Measurements from ENCODE around the gene FBXO48. TPM values are rescaled to one million over a fixed set of nuclear protein-coding genes. Genes with fewer than 3 reads are reported as not detected.

Gene FBXO48
- total RNA-seq, 2 experiments from 2014 or later, result 1.5 to 6.8 TPM

DNA sequence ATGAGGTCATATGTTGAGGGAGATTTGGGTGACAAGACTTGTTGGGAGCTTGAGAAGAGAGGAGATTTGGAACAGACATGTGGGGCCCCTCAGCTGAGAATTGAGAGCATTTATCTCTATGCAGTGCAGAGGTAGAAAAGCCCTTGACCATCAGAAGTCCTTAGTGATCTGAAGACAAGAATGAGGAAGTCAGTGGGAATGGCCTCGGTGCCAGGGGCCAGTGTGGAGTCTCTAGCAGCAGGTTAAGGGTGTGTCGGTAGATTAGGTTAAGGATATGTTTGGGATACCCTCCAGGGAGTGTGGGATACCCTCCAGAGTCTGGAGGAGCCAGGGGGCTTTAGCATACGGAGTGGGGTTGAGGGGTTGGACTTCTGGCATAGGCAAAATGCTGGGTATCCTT, 41.6 kb downstream of the FBXO48 start:
- Histone ChIP-seq H3K4me2 (ENCODE audit: low read length) (peak overlapping the region; percentile 61; the same call in 1 of the 2 replicates), H3K4me1 (ENCODE audit: insufficient read depth, low read length, poor library complexity, severe bottlenecking) (peaks cover 76% of the 10 kb centered on the region), H3K9me2 (ENCODE audit: insufficient read depth, low read length) (no peaks in the 10 kb centered on the region), H3K9me3 (ENCODE audit: low read length) (no peaks in the 10 kb centered on the region), H3K36me3 (ENCODE audit: insufficient read depth, low read length) (no peaks in the 10 kb centered on the region), H4K20me1 (ENCODE audit: insufficient read depth, low read length) (no peaks in the 10 kb centered on the region), H2AFZ (ENCODE audit: low read length) (peak overlapping the region; percentile 86; the same call in 1 of the 2 replicates), H3K4me3 (ENCODE audit: low read depth, low read length, poor library complexity, severe bottlenecking) (no peak overlapping the region), H3K79me2 (ENCODE audit: insufficient read depth, low read depth, low read length) (no peaks in the 10 kb centered on the region), H3K27ac (ENCODE audit: low read depth, low read length, poor library complexity, severe bottlenecking) (peak overlapping the region; percentile 88)
- POLR2A ChIA-PET, result interaction anchor here (0.9 to 7.6 kb wide), 3 partner anchors 11 to 15 kb away, joined by 5 to 103 read pairs (median 13); no protein-coding TSS in a partner anchor
- intact Hi-C loops (cut with micrococcal nuclease; ENCODE audit: unreplicated experiment), result no loop called here
- DNase-seq (ENCODE audit: low spot score), result no peak
- TF ChIP-seq, protein P1, sequence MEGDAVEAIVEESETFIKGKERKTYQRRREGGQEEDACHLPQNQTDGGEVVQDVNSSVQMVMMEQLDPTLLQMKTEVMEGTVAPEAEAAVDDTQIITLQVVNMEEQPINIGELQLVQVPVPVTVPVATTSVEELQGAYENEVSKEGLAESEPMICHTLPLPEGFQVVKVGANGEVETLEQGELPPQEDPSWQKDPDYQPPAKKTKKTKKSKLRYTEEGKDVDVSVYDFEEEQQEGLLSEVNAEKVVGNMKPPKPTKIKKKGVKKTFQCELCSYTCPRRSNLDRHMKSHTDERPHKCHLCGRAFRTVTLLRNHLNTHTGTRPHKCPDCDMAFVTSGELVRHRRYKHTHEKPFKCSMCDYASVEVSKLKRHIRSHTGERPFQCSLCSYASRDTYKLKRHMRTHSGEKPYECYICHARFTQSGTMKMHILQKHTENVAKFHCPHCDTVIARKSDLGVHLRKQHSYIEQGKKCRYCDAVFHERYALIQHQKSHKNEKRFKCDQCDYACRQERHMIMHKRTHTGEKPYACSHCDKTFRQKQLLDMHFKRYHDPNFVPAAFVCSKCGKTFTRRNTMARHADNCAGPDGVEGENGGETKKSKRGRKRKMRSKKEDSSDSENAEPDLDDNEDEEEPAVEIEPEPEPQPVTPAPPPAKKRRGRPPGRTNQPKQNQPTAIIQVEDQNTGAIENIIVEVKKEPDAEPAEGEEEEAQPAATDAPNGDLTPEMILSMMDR (conservative IDR thresholded peaks at IDR 0.05; ENCODE audit: low read length), result no peak
- TF ChIP-seq EZH2phosphoT487 (IDR thresholded peaks at IDR 0.05; ENCODE audit: borderline replicate concordance, low read depth, low read length), result no peak
- BruUV-seq (replicated peaks), result no TSS peak
- CTCF ChIA-PET (ENCODE audit: unreplicated experiment), result interaction anchor here (0.5 kb wide), 1 partner anchor 1833 kb away, joined by 3 read pairs; no protein-coding TSS in a partner anchor

DNA sequence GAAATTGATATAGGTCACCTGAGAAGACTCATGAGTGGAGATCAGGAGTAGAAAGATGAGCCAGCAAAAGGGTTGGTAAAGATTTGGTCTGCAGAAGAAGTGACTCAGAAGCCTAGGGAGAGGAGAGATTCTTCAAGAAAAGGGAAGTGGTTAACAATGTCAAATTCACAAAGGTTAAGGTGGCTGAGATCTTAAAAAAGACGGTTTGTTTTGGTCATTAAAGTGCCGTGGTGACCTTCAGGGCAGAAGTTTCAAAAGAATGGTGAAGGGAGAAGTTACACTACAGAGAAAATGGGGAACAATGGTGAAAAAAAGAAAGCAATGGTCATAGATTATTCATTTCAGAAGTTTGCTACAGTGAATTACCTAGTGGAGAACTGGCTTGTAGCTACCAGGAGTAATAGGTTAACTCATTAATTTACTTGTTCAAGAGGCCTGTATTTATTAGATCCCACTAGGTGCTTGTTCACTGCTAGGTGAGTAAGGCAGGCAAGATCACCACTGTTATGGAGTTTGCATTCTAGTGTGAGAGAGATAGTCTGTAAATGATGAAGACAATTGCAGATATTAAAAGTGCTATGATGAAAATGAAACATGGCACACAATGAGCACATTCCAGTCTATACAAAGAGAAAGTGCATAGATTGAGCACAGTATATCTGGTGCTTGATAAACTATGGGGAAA, 43.0 kb downstream of the FBXO48 start:
- TF ChIP-seq, protein P1 (conservative IDR thresholded peaks at IDR 0.05; ENCODE audit: low read length), result no peak
- TF ChIP-seq EZH2phosphoT487 (IDR thresholded peaks at IDR 0.05; ENCODE audit: borderline replicate concordance, low read depth, low read length), result no peak
- intact Hi-C loops (cut with micrococcal nuclease; ENCODE audit: unreplicated experiment), result loop anchor here (5.0 kb wide), 1 partner anchor 172 kb away; the partner anchor contains the start of gene PPP3R1
- DNase-seq (ENCODE audit: low spot score), result peak; percentile 81
- Histone ChIP-seq H3K36me3 (ENCODE audit: insufficient read depth, low read length) (no peaks in the 10 kb centered on the region), H2AFZ (ENCODE audit: low read length) (peak overlapping the region; percentile 86), H3K9me2 (ENCODE audit: insufficient read depth, low read length) (no peaks in the 10 kb centered on the region), H4K20me1 (ENCODE audit: insufficient read depth, low read length) (no peaks in the 10 kb centered on the region), H3K79me2 (ENCODE audit: insufficient read depth, low read depth, low read length) (no peaks in the 10 kb centered on the region), H3K4me3 (ENCODE audit: low read depth, low read length, poor library complexity, severe bottlenecking) (peak overlapping the region; percentile 39), H3K27ac (ENCODE audit: low read depth, low read length, poor library complexity, severe bottlenecking) (peak overlapping the region; percentile 88), H3K4me1 (ENCODE audit: insufficient read depth, low read length, poor library complexity, severe bottlenecking) (peaks cover 90% of the 10 kb centered on the region), H3K9me3 (ENCODE audit: low read length) (no peaks in the 10 kb centered on the region), H3K4me2 (ENCODE audit: low read length) (peak overlapping the region; percentile 61)
- POLR2A ChIA-PET, result interaction anchor here (1.2 to 7.6 kb wide), 3 partner anchors 9 to 16 kb away, joined by 3 to 103 read pairs (median 13); no protein-coding TSS in a partner anchor
- no TSS peak for BruUV-seq (replicated peaks)
- CTCF ChIA-PET (ENCODE audit: unreplicated experiment), result interaction anchor here (1.1 kb wide), 1 partner anchor 57 kb away, joined by 3 read pairs; no protein-coding TSS in a partner anchor
